Vagina (tissue), 2 donors: Measurements from ENCODE around the gene ADORA3. TPM values are rescaled to one million over a fixed set of nuclear protein-coding genes. Genes with fewer than 3 reads are reported as not detected.

ENCODE experiments used
- DNase-seq, 2 donors: peaks; one replicate each; pipeline ENCODE4 v3.0.0-alpha.2; 2017; ENCODE audit errors: extremely low spot score in 2 of 2
- H3K27ac ChIP-seq: fragments of 200-600 bp; sonication (generic); one replicate; pipeline ENCODE4 v1.5.1; 2019
- H3K27me3 ChIP-seq: fragments of 200-600 bp; sonication (generic); one replicate; pipeline ENCODE4 v1.5.1; 2019
- H3K36me3 ChIP-seq, 2 donors: fragments of 200-600 bp; sonication (generic); one replicate each; pipeline ENCODE4 v1.5.1; 2017 to 2019
- H3K4me1 ChIP-seq: fragments of 200-600 bp; sonication (generic); one replicate; pipeline ENCODE4 v1.5.1; 2019
- H3K4me3 ChIP-seq, 2 donors: fragments of 200-600 bp; sonication (generic); 1 replicate in 1 of 2; 2 replicates in 1 of 2; pipeline ENCODE4 v1.5.1; 2016 to 2019
- H3K9me3 ChIP-seq: fragments of 200-600 bp; sonication (generic); one replicate; pipeline ENCODE4 v1.5.1; 2019
- POLR2A ChIP-seq, 2 donors: fragments of 450-650 bp; IDR thresholded peaks; one replicate each; pipeline ENCODE4 v1.6.1; 2017; ENCODE audit warnings: antibody characterized with exemption in 2 of 2, mild to moderate bottlenecking in 2 of 2, moderate library complexity in 2 of 2
- POLR2AphosphoS5 ChIP-seq, 2 donors: sonication (generic); formaldehyde crosslinking; IDR thresholded peaks; one replicate each; pipeline ENCODE4 v1.9.0; 2017; ENCODE audit warnings: antibody characterized with exemption in 2 of 2, mild to moderate bottlenecking in 2 of 2, low read depth in 1 of 2; ENCODE audit not compliant: insufficient read depth in 1 of 2
- intact Hi-C: fragments of 100-400 bp; cut with DNase I; formaldehyde crosslinking; loops from one replicate; pipeline ENCODE4 v1.15.1; 2023
- total RNA-seq: library from RNA; depleted of rRNA; stranded (reverse); fragments of >200 nt; gene quantifications from one replicate; pipeline ENCODE4 v1.2.3, GENCODE V29; 2016
- TF ChIP-seq, protein P1 (sequence below), 3 experiments: fragments of 450-650 bp in 2 of 3; fragments of 200-600 bp in 1 of 3; sonication (generic) in 1 of 3; IDR thresholded peaks; one replicate each; pipeline ENCODE4 v1.5.1; 2017 to 2019; ENCODE audit warnings: antibody characterized with exemption in 3 of 3, mild to moderate bottlenecking in 2 of 3, moderate library complexity in 2 of 3

ADORA3 gene
- total RNA-seq, 1 donor from 2014 or later, result 5.2 TPM

- no peak for TF ChIP-seq POLR2AphosphoS5 (IDR thresholded peaks at IDR 0.05; ENCODE audit: insufficient read depth in 1 of 2, low read depth in 1 of 2)
- no peak for TF ChIP-seq POLR2A (IDR thresholded peaks at IDR 0.05)
- TF ChIP-seq, protein P1, sequence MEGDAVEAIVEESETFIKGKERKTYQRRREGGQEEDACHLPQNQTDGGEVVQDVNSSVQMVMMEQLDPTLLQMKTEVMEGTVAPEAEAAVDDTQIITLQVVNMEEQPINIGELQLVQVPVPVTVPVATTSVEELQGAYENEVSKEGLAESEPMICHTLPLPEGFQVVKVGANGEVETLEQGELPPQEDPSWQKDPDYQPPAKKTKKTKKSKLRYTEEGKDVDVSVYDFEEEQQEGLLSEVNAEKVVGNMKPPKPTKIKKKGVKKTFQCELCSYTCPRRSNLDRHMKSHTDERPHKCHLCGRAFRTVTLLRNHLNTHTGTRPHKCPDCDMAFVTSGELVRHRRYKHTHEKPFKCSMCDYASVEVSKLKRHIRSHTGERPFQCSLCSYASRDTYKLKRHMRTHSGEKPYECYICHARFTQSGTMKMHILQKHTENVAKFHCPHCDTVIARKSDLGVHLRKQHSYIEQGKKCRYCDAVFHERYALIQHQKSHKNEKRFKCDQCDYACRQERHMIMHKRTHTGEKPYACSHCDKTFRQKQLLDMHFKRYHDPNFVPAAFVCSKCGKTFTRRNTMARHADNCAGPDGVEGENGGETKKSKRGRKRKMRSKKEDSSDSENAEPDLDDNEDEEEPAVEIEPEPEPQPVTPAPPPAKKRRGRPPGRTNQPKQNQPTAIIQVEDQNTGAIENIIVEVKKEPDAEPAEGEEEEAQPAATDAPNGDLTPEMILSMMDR (IDR thresholded peaks at IDR 0.05), result no peak
- Histone ChIP-seq H3K27me3 (no peaks in the 10 kb centered on the region), H3K36me3 (peaks cover 0 to 50% of the 10 kb centered on the region in 2 donors), H3K4me3 (no peak overlapping the region), H3K27ac (no peak overlapping the region), H3K4me1 (no peaks in the 10 kb centered on the region), H3K9me3 (no peaks in the 10 kb centered on the region)
- intact Hi-C loops, result no loop called here
- DNase-seq, result no peak
These were observed 34.7 kb downstream of the ADORA3 start for GRCh38 chr1:111468717-111469100.

DNA sequence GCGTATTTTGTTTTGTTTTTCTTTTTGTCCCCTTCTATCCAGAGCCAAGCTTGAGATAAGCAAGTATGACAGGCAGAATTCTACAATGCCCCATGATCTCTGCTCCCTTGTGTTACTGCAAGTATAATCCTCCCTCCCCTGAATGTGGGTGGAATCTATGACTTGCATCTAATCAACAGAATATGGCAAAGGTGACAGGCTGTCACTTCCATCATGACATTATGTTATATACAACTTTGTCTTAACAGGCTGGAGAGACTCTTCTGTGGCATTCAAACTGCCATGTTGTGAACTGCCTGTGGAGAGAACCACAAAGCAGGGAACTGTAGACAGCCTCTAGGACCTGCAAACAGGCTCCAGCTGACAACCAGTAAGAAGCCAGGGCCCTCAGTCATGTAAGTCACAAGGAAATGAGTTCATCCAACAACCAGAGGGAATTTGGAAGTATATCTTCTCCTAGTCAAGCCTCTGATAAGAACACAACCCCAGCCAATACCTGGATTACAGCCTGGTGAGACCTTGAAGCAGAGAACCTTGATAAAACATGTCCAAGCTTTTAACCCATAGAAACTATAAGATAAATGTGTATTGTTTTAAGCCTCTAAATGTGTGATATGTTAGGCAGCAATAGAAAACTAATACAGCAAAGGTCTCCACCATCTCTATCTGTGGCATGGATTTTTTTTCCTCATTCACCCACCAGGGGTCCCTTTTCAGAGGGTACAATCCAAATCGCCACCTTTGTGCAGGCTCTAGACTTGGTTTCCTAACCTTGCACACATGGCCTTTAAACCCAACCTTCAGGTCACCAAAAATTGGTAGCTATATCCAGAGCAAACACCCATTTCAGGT lies 35.3 kb downstream of the ADORA3 start:
- intact Hi-C loops, result no loop called here

GRCh38 chr1:111466480-111466879 lies 37.0 kb downstream of the ADORA3 start:
- no peak overlapping the region for H3K27ac ChIP-seq
- peaks cover 0 to 56% of the 10 kb centered on the region in 2 donors for H3K36me3 ChIP-seq
- H3K4me1 ChIP-seq, result no peaks in the 10 kb centered on the region
- H3K27me3 ChIP-seq, result no peaks in the 10 kb centered on the region
- intact Hi-C loops, result no loop called here
- H3K9me3 ChIP-seq, result no peaks in the 10 kb centered on the region
- no peak overlapping the region for H3K4me3 ChIP-seq
- no peak for DNase-seq
- no peak for TF ChIP-seq POLR2AphosphoS5 (IDR thresholded peaks at IDR 0.05; ENCODE audit: insufficient read depth in 1 of 2, low read depth in 1 of 2)
- no peak for TF ChIP-seq POLR2A (IDR thresholded peaks at IDR 0.05)

More for the DNA sequence above, 35.3 kb downstream of the ADORA3 start:
- TF ChIP-seq, protein P1 (IDR thresholded peaks at IDR 0.05), result no peak
- no peak for TF ChIP-seq POLR2AphosphoS5 (IDR thresholded peaks at IDR 0.05; ENCODE audit: insufficient read depth in 1 of 2, low read depth in 1 of 2)
- TF ChIP-seq POLR2A (IDR thresholded peaks at IDR 0.05), result no peak
- H3K36me3 ChIP-seq, result peaks cover 0 to 50% of the 10 kb centered on the region in 2 donors
- no peak for DNase-seq
- H3K27ac ChIP-seq, result no peak overlapping the region
- H3K4me3 ChIP-seq, result no peak overlapping the region
- H3K27me3 ChIP-seq, result no peaks in the 10 kb centered on the region
- no peaks in the 10 kb centered on the region for H3K9me3 ChIP-seq
- no peaks in the 10 kb centered on the region for H3K4me1 ChIP-seq

DNA sequence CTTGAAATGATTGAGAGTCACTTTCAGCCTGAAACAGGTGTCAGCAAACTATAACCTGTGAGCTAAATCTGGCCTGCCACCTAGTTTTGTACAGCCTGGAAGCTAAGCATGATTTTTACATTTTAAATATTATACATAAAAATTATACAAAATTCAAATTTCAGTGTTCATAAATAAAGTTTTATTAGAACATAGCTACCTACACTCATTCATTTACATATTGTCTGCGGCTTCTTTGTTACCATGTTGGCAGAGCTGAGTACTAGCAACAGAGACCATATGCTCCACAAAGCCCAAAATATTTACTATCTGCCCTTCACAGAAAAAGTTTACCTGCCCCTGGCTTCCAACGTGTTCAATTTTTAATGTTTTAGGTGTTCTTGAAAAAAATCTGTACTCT lies 37.7 kb downstream of the ADORA3 start:
- no peak overlapping the region for H3K4me3 ChIP-seq
- H3K4me1 ChIP-seq, result no peaks in the 10 kb centered on the region
- TF ChIP-seq, protein P1 (IDR thresholded peaks at IDR 0.05), result no peak
- TF ChIP-seq POLR2AphosphoS5 (IDR thresholded peaks at IDR 0.05; ENCODE audit: insufficient read depth in 1 of 2, low read depth in 1 of 2) (no peak), POLR2A (IDR thresholded peaks at IDR 0.05) (no peak)
- no peaks in the 10 kb centered on the region for H3K27me3 ChIP-seq
- H3K36me3 ChIP-seq, result peaks cover 0 to 63% of the 10 kb centered on the region in 2 donors
- no peak overlapping the region for H3K27ac ChIP-seq
- DNase-seq, result no peak
- intact Hi-C loops, result no loop called here
- H3K9me3 ChIP-seq, result no peaks in the 10 kb centered on the region

GRCh38 chr1:111463029-111463683 lies 40.3 kb downstream of the ADORA3 start:
- TF ChIP-seq, protein P1 (IDR thresholded peaks at IDR 0.05), result no peak
- DNase-seq, result no peak
- Histone ChIP-seq H3K4me1 (no peaks in the 10 kb centered on the region), H3K4me3 (no peak overlapping the region), H3K9me3 (no peaks in the 10 kb centered on the region), H3K36me3 (peaks cover 0 to 59% of the 10 kb centered on the region in 2 donors), H3K27me3 (no peaks in the 10 kb centered on the region), H3K27ac (no peak overlapping the region)
- intact Hi-C loops, result no loop called here
